Cardiac septum (tissue), 1 donor: Measurements from ENCODE around the gene KIAA0319L. TPM values are rescaled to one million over a fixed set of nuclear protein-coding genes. Genes with fewer than 3 reads are reported as not detected.

Source experiments
- DNase-seq: peaks from one replicate; pipeline ENCODE4 v3.0.0-alpha.2; 2020; ENCODE audit warnings: low spot score
- intact Hi-C: fragments of 100-400 bp; cut with DNase I; formaldehyde crosslinking; loops from one replicate; pipeline ENCODE4 v1.14.0; 2022
- total RNA-seq: library from RNA; stranded (reverse); fragmentation: NEBNext Ultra II Directional; extraction: Animal tissue kit (Norgen Biotek cat#: 25700); gene quantifications from one replicate; pipeline ENCODE4 v1.2.1, GENCODE V29; 2021
- donor health status: DM: no; HTN: no; CAD: no.

The KIAA0319L gene
- total RNA-seq, 1 donor from 2014 or later = 84.0 TPM

- intact Hi-C loops = loop anchor here (2.0 kb wide), 1 partner anchor 115 kb away; no protein-coding TSS in a partner anchor
- no peak for DNase-seq
These were observed 8.5 kb upstream of the KIAA0319L start for GRCh38 chr1:35565742-35566133.

GRCh38 chr1:35564884-35565741, 7.9 kb upstream of the KIAA0319L start:
- DNase-seq = peak; percentile 56
- intact Hi-C loops = loop anchor here (2.0 kb wide), 1 partner anchor 114 kb away; no protein-coding TSS in a partner anchor

- intact Hi-C loops = loop anchor here (2.0 kb wide), 1 partner anchor 113 kb away; no protein-coding TSS in a partner anchor
- peak; percentile 85 for DNase-seq
These were observed 7.1 kb upstream of the KIAA0319L start for GRCh38 chr1:35564037-35564883.

GRCh38 chr1:35563166-35563565, 6.0 kb upstream of the KIAA0319L start:
- intact Hi-C loops = no loop called here
- no peak for DNase-seq

GRCh38 chr1:35561972-35562680, 4.9 kb upstream of the KIAA0319L start:
- no peak for DNase-seq
- intact Hi-C loops = no loop called here

GRCh38 chr1:35561297-35561971, 4.2 kb upstream of the KIAA0319L start:
- DNase-seq = no peak
- intact Hi-C loops = no loop called here

GRCh38 chr1:35560256-35561225, 3.3 kb upstream of the KIAA0319L start:
- peak; percentile 81 for DNase-seq
- intact Hi-C loops = no loop called here

- intact Hi-C loops = loop anchor here (2.0 to 5.0 kb wide), 2 partner anchors 21 to 367 kb away; partner anchors contain the start of gene SFPQ
- no peak for DNase-seq
These were observed 2.2 kb upstream of the KIAA0319L start for GRCh38 chr1:35559317-35559944.

GRCh38 chr1:35558374-35559316, 1.4 kb upstream of the KIAA0319L start:
- no peak for DNase-seq
- intact Hi-C loops = loop anchor here (2.0 to 5.0 kb wide), 2 partner anchors 20 to 366 kb away; partner anchors contain the start of gene SFPQ

GRCh38 chr1:35557611-35558373, 589 bp upstream of the KIAA0319L start, which contains the start of gene NCDN:
TSS of gene NCDN (plus strand) at chr1:35557799. CDS start at chr1:35558191, 392 bp downstream.
- DNase-seq = peak; percentile 97
- intact Hi-C loops = loop anchor here (2.0 to 5.0 kb wide), 2 partner anchors 19 to 365 kb away; partner anchors contain the start of gene SFPQ

GRCh38 chr1:35556484-35557117, 602 bp downstream of the KIAA0319L start:
- intact Hi-C loops = loop anchor here (5.0 kb wide), 1 partner anchor 364 kb away; the partner anchor contains the start of gene SFPQ
- no peak for DNase-seq

GRCh38 chr1:35555601-35556477, 1.4 kb downstream of the KIAA0319L start:
- DNase-seq = no peak
- intact Hi-C loops = loop anchor here (5.0 kb wide), 1 partner anchor 364 kb away; the partner anchor contains the start of gene SFPQ

- DNase-seq = no peak
These were observed 2.0 kb downstream of the KIAA0319L start for GRCh38 chr1:35555212-35555584.

More at GRCh38 chr1:35555212-35555584, 2.0 kb downstream of the KIAA0319L start:
- intact Hi-C loops = loop anchor here (5.0 kb wide), 1 partner anchor 363 kb away; the partner anchor contains the start of gene SFPQ
